HL-60 (cell line): Measurements from ENCODE around the gene TDRD12.

Experiments used
- DNase-seq, 2 experiments: peaks; one replicate each; pipeline ENCODE4 v3.0.0-alpha.2; 2010 to 2020; ENCODE audit warnings: low read depth in 1 of 2, low spot score in 1 of 2
- H3K27ac ChIP-seq: fragments of 250-450 bp; sonication (Bioruptor Pico); replicated peaks from 2 replicates; pipeline ENCODE4 v1.5.1; 2020; ENCODE audit warnings: mild to moderate bottlenecking, moderate library complexity
- H3K27me3 ChIP-seq: fragments of 250-450 bp; sonication (Bioruptor Pico); 2 replicates; pipeline ENCODE4 v1.5.1; 2021; ENCODE audit warnings: mild to moderate bottlenecking, moderate library complexity; ENCODE audit not compliant: insufficient read depth, poor library complexity, severe bottlenecking
- H3K4me3 ChIP-seq: replicated peaks from 2 replicates; pipeline ENCODE4 v1.5.1; 2011; ENCODE audit warnings: mild to moderate bottlenecking, control low read depth, low read length; ENCODE audit not compliant: insufficient read depth
- CTCF ChIP-seq: IDR thresholded peaks from one replicate; pipeline ENCODE4 v1.5.1; 2011; ENCODE audit warnings: low read length, control low read depth, inconsistent platforms; ENCODE audit not compliant: insufficient read depth
- GABPA ChIP-seq: IDR thresholded peaks from 2 replicates; pipeline ENCODE4 v1.6.1; 2012; ENCODE audit warnings: low read depth
- POLR2AphosphoS5 ChIP-seq: IDR thresholded peaks from 2 replicates; pipeline ENCODE4 v1.6.1; 2012; ENCODE audit warnings: low read depth
- REST ChIP-seq: IDR thresholded peaks from 2 replicates; pipeline ENCODE4 v1.6.1; 2012; ENCODE audit warnings: low read depth; ENCODE audit not compliant: insufficient replicate concordance
- SPI1 ChIP-seq: IDR thresholded peaks from 2 replicates; pipeline ENCODE4 v1.6.1; 2012; ENCODE audit warnings: low read depth, mild to moderate bottlenecking, borderline replicate concordance

The TDRD12 gene

GRCh38 chr19:32862741-32863140 is 143.2 kb downstream of the TDRD12 start:
- Histone ChIP-seq H3K27me3 (no peaks in the 10 kb centered on the region), H3K27ac (no peak overlapping the region), H3K4me3 (no peak overlapping the region)
- DNase-seq, result no peak
- TF ChIP-seq REST, result no peak

GRCh38 chr19:32863301-32863700 is 143.7 kb downstream of the TDRD12 start:
- Histone ChIP-seq H3K4me3 (no peak overlapping the region), H3K27me3 (no peaks in the 10 kb centered on the region), H3K27ac (no peak overlapping the region)
- DNase-seq, result no peak
- TF ChIP-seq POLR2AphosphoS5 (no peak), GABPA (no peak), SPI1 (no peak), REST (no peak), CTCF (no peak)

GRCh38 chr19:32863841-32864240 is 144.3 kb downstream of the TDRD12 start:
- no peak overlapping the region for H3K4me3 ChIP-seq

More at GRCh38 chr19:32863841-32864240, 144.3 kb downstream of the TDRD12 start:
- no peak for TF ChIP-seq REST
- no peak for TF ChIP-seq CTCF
- TF ChIP-seq POLR2AphosphoS5, result no peak
- no peak for TF ChIP-seq GABPA
- Histone ChIP-seq H3K27ac (no peak overlapping the region), H3K27me3 (no peaks in the 10 kb centered on the region)
- DNase-seq, result no peak
